AG09309 (cell line): ENCODE measurements around the gene MGAT5.

Source experiments
- DNase-seq: peaks from one replicate; pipeline ENCODE4 v3.0.0-alpha.2; 2010; ENCODE audit warnings: low read depth
- H3K4me3 ChIP-seq: 2 replicates; pipeline ENCODE4 v1.5.1; 2011; ENCODE audit warnings: mild to moderate bottlenecking, low read depth, low read length, moderate library complexity; ENCODE audit not compliant: control insufficient read depth
- CTCF ChIP-seq: IDR thresholded peaks from 2 replicates; pipeline ENCODE4 v1.5.1; 2011; ENCODE audit warnings: mild to moderate bottlenecking, low read depth, low read length, inconsistent platforms; ENCODE audit not compliant: insufficient read depth, control insufficient read depth; ENCODE audit errors: missing control alignments

Gene MGAT5

GRCh38 chr2:134401789-134402188 is 147.9 kb downstream of the MGAT5 start:
- no peak for TF ChIP-seq CTCF
- H3K4me3 ChIP-seq, result no peak overlapping the region
- no peak for DNase-seq

GRCh38 chr2:134402410-134402809 is 148.5 kb downstream of the MGAT5 start:
- no peak overlapping the region for H3K4me3 ChIP-seq
- peak; percentile 75 for DNase-seq
- no peak for TF ChIP-seq CTCF

GRCh38 chr2:134405611-134406081 is 151.8 kb downstream of the MGAT5 start:
- DNase-seq, result no peak
- no peak overlapping the region for H3K4me3 ChIP-seq
- TF ChIP-seq CTCF, result no peak

- no peak overlapping the region for H3K4me3 ChIP-seq
- no peak for DNase-seq
- no peak for TF ChIP-seq CTCF
Measured at GRCh38 chr2:134406311-134406710, 152.4 kb downstream of the MGAT5 start.

GRCh38 chr2:134406736-134407135 is 152.9 kb downstream of the MGAT5 start:
- no peak for DNase-seq
- TF ChIP-seq CTCF, result no peak
- H3K4me3 ChIP-seq, result no peak overlapping the region

- H3K4me3 ChIP-seq, result no peak overlapping the region
- DNase-seq, result no peak
- no peak for TF ChIP-seq CTCF
Measured at GRCh38 chr2:134407154-134407890, 153.4 kb downstream of the MGAT5 start.
